H1 (cell line): ENCODE results near the gene SSTR4. TPM values are rescaled to one million over a fixed set of nuclear protein-coding genes. Genes with fewer than 3 reads are reported as not detected.

Experiments
- EP300 ChIP-seq, 2 experiments: IDR thresholded peaks; 1 replicate in 1 of 2; 2 replicates in 1 of 2; pipeline ENCODE4 v1.6.1; 2011 to 2012; ENCODE audit warnings: low read depth in 2 of 2, low read length in 2 of 2, mild to moderate bottlenecking in 2 of 2, borderline replicate concordance in 1 of 2, inconsistent platforms in 1 of 2, moderate library complexity in 1 of 2
- POLR2A ChIP-seq, 2 experiments: IDR thresholded peaks; 1 replicate in 1 of 2; 2 replicates in 1 of 2; pipeline ENCODE4 v1.6.1; 2011; ENCODE audit warnings: low read depth in 2 of 2, low read length in 2 of 2, mild to moderate bottlenecking in 2 of 2; ENCODE audit errors: control extremely low read depth in 1 of 2
- SRF ChIP-seq: IDR thresholded peaks from 2 replicates; pipeline ENCODE4 v1.6.1; 2011; ENCODE audit warnings: mild to moderate bottlenecking, low read depth, low read length, moderate library complexity
- polyA plus RNA-seq, 7 experiments: library from polyadenylated mRNA; depleted of rRNA in 3 of 7; stranded (reverse) in 5 of 7; unstranded in 2 of 7; fragments of >200 nt in 5 of 7; fragments of 200-250 nt in 2 of 7; gene quantifications; 1 replicate in 5 of 7; 2 replicates in 1 of 7; 4 replicates in 1 of 7; pipeline versions ENCODE4 v1.2.1 to v1.2.3, GENCODE V29; 2011 to 2013; ENCODE audit warnings: missing spikeins in 2 of 7, mixed read lengths in 2 of 7
- total RNA-seq: library from RNA; stranded (reverse); fragmentation: NEBNext Ultra II Directional; extraction: Animal tissue kit (Norgen Biotek cat#: 25700); gene quantifications from 2 replicates; pipeline ENCODE4 v1.2.1, GENCODE V29; 2021

Gene SSTR4
- total and polyA plus RNA-seq, 2 of the 8 experiments (the other 6 are each of a cell fraction or from before 2014, with no cell fraction given): 0.05 TPM; not detected in 1

DNA sequence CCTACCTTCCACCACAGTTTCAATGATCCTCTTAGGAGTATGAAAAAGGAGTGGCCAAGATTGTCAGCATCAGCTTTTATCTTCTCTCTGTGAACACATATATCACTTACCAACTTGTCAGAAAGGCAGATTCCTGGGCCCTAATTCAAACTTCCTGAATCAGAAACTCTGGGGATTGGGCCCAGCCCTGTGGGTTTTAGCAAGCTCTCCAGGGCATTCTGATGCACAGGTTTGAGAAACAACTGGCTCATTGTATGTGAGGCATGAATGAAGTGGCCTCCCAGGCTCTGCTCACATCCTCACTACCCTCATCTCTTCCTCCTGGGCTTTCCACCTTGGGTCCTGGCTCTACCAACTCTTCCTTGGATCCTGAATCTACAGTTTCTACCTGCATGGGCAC, 27.5 kb downstream of the SSTR4 start (continued):
- TF ChIP-seq SRF (no peak), EP300 (IDR thresholded peaks at IDR 0.05; ENCODE audit: borderline replicate concordance in 1 of 2, low read depth in 2 of 2, low read length in 2 of 2) (no peak), POLR2A (IDR thresholded peaks at IDR 0.05; ENCODE audit: control extremely low read depth in 1 of 2, low read depth in 2 of 2, low read length in 2 of 2) (no peak)
